IPS-NIHi7 (cell line): ENCODE results near the gene CBR1.

ENCODE experiments used
- DNase-seq: peaks from one replicate; pipeline ENCODE4 v3.0.0; 2012; ENCODE audit warnings: mixed read lengths; ENCODE audit errors: extremely low spot score

Gene CBR1

DNA sequence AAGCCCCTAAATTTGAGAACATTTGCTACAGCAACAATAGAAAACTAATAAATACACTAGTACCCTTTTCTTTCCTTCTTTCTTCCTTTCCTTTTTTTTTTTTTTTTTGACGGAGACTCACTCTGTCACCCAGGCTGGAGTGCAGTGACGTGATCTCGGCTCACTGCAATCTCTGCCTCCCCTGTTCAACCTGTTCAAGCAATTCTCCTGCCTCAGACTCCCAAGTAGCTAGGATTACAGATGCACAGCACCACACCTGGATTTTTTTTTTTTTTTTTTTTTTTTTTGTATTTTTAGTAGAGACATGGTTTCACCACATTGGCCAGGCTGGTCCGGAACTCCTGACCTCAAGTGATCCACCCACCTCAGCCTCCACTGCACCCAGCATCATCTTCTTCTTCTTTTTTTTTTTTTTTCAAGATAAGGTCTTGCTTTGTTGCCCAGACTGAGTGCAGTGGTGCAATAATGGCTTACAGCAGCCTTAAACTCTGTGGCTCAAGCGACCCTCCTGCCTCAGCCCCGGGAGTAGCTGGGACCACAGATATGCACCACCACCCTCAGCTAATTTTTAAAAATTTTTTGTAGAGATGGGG is 45.4 kb downstream of the CBR1 start:
- no peak for DNase-seq

GRCh38 chr21:36117286-36117741 is 47.5 kb downstream of the CBR1 start:
- no peak for DNase-seq

DNA sequence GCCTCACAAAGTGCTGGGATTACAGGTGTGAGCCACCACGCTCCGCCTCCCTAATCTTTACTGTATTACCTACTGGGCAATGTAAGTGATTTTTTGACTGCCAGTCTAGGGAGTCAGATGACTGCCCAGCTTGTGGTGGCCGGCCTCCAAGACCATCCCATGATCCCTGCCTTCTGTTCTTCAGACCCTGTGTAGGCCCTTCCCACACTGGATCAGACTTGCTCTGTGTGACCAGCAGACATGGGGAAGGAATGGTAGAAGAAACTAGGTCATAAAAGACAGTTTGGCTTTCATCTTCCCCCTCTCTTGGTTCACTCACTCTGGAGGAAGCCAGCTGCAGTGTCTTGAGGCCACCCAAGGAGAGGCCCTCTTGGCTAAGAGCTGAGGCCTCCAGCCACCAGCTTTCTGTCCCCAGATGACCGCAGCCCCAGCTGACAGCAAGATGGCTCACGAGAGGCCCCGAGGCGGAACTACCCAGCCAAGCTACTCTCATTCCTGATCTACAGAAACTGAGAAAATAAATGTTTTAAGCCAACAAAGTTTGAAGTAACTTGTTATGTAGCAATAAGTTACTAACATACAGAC is 50.6 kb downstream of the CBR1 start:
- DNase-seq = no peak
